DND-41 (cell line): ENCODE results near the gene MRPL58.

Experiments used
- CTCF ChIP-seq: IDR thresholded peaks from 2 replicates; pipeline ENCODE4 v1.5.1; 2012; ENCODE audit warnings: borderline replicate concordance, low read length, moderate library complexity, mild to moderate bottlenecking; ENCODE audit not compliant: poor library complexity, severe bottlenecking; ENCODE audit errors: extremely low read depth
- EZH2 ChIP-seq: IDR thresholded peaks from 3 replicates; pipeline ENCODE4 v1.6.1; 2012; ENCODE audit warnings: borderline replicate concordance, low read depth, mild to moderate bottlenecking, moderate library complexity, low read length, inconsistent platforms; ENCODE audit not compliant: severe bottlenecking

GRCh38 chr17:75048249-75048878 lies 35.9 kb downstream of the MRPL58 start:
- TF ChIP-seq CTCF (no peak), EZH2 (no peak)
